Neural progenitor cell (in vitro differentiated cells): Measurements from ENCODE around the gene ZHX3. TPM values are rescaled to one million over a fixed set of nuclear protein-coding genes. Genes with fewer than 3 reads are reported as not detected.

ENCODE experiments used
- DNase-seq: peaks from one replicate; pipeline ENCODE4 v3.0.0-alpha.2; 2016; ENCODE audit warnings: low spot score
- H2AFZ ChIP-seq: fragments of 200-600 bp; sonication (generic); replicated peaks from 2 replicates; pipeline ENCODE4 v1.6.1; 2016; ENCODE audit warnings: antibody characterized with exemption
- H3F3A ChIP-seq: fragments of 200-600 bp; sonication (generic); 2 replicates; pipeline ENCODE4 v1.6.1; 2016; ENCODE audit warnings: antibody characterized with exemption, low read depth
- H3K27ac ChIP-seq: fragments of 200-600 bp; sonication (generic); 2 replicates; pipeline ENCODE4 v1.5.1; 2016; ENCODE audit warnings: mild to moderate bottlenecking
- H3K27me3 ChIP-seq: fragments of 200-600 bp; sonication (generic); 2 replicates; pipeline ENCODE4 v1.6.1; 2016; ENCODE audit warnings: mild to moderate bottlenecking, moderate library complexity
- H3K36me3 ChIP-seq: fragments of 200-600 bp; sonication (generic); 2 replicates; pipeline ENCODE4 v1.5.1; 2016
- H3K4me1 ChIP-seq: fragments of 200-600 bp; sonication (generic); 2 replicates; pipeline ENCODE4 v1.6.1; 2016; ENCODE audit warnings: mixed run types
- H3K4me2 ChIP-seq: fragments of 200-600 bp; sonication (generic); 2 replicates; pipeline ENCODE4 v1.6.1; 2016
- H3K4me3 ChIP-seq: fragments of 200-600 bp; sonication (generic); 2 replicates; pipeline ENCODE4 v1.5.1; 2016
- H3K79me2 ChIP-seq: fragments of 200-600 bp; sonication (generic); 2 replicates; pipeline ENCODE4 v1.6.1; 2016; ENCODE audit warnings: low read depth
- H3K9ac ChIP-seq: fragments of 200-600 bp; sonication (generic); 2 replicates; pipeline ENCODE4 v1.6.1; 2016
- H3K9me3 ChIP-seq: fragments of 200-600 bp; sonication (generic); 2 replicates; pipeline ENCODE4 v1.5.1; 2016; ENCODE audit warnings: low read depth
- H4K20me1 ChIP-seq: fragments of 200-600 bp; sonication (generic); 2 replicates; pipeline ENCODE4 v1.6.1; 2016; ENCODE audit warnings: low read depth
- H3K27ac Mint-ChIP-seq: 3 replicates; pipeline ENCODE4 v1.8.0; 2021; ENCODE audit warnings: mixed read lengths
- H3K27me3 Mint-ChIP-seq: 2 replicates; pipeline ENCODE4 v1.8.0; 2022; ENCODE audit warnings: low read depth, mild to moderate bottlenecking, inconsistent platforms, moderate library complexity, mixed read lengths; ENCODE audit not compliant: insufficient read depth
- H3K36me3 Mint-ChIP-seq: 3 replicates; pipeline ENCODE4 v1.8.0; 2021; ENCODE audit warnings: mixed read lengths
- H3K4me1 Mint-ChIP-seq: 3 replicates; pipeline ENCODE4 v1.8.0; 2021; ENCODE audit warnings: mixed read lengths
- H3K4me3 Mint-ChIP-seq: 3 replicates; pipeline ENCODE4 v1.8.0; 2021; ENCODE audit warnings: mild to moderate bottlenecking, moderate library complexity, mixed read lengths
- H3K9me3 Mint-ChIP-seq: 3 replicates; pipeline ENCODE4 v1.8.0; 2020; ENCODE audit warnings: mixed read lengths
- CTCF ChIP-seq: fragments of 200-600 bp; sonication (generic); IDR thresholded peaks from 2 replicates; pipeline ENCODE4 v1.5.1; 2017; ENCODE audit warnings: antibody characterized with exemption, mild to moderate bottlenecking
- EZH2 ChIP-seq: fragments of 200-600 bp; sonication (generic); IDR thresholded peaks from 2 replicates; pipeline ENCODE4 v1.6.1; 2017; ENCODE audit warnings: antibody characterized with exemption, mild to moderate bottlenecking, moderate library complexity
- EZH2phosphoT487 ChIP-seq: fragments of 200-600 bp; sonication (generic); IDR thresholded peaks from 2 replicates; pipeline ENCODE4 v1.6.1; 2017; ENCODE audit warnings: antibody characterized with exemption
- total RNA-seq: library from RNA; depleted of rRNA; stranded (reverse); fragments of >200 nt; gene quantifications from 2 replicates; pipeline ENCODE4 v1.2.3, GENCODE V29; 2015; ENCODE audit warnings: low replicate concordance

Gene ZHX3
- total RNA-seq, 1 donor from 2014 or later: 6.8 TPM

DNA sequence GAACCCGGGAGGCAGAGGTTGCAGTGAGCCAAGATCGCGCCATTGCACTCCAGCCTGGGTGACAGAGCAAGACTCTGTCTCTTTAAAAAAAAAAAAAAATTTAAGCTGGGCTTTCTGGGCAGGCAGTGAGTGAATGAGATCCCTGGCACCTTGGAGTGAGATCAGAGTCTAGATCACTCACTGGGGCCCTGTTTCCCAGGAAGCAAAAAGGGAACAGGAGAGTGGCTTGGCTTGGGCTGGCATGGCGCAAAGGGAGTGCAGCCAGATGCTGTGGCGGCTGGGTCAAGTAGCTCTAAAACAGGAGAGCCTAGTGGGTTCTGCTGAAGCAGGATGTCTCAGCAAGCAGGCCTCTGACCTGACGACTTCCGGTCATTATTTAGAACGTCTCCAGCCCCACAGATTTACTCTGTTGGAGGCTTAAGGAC, 169.8 kb downstream of the ZHX3 start:
- Histone ChIP-seq H3K4me3 (no peak overlapping the region), H3K79me2 (peaks cover 100% of the 10 kb centered on the region), H3K27ac (no peak overlapping the region), H3F3A (no peaks in the 10 kb centered on the region), H3K4me2 (no peak overlapping the region), H2AFZ (no peak overlapping the region), H3K36me3 (no peaks in the 10 kb centered on the region), H3K9me3 (no peaks in the 10 kb centered on the region), H3K9ac (no peak overlapping the region), H4K20me1 (peaks cover 100% of the 10 kb centered on the region), H3K27me3 (no peaks in the 10 kb centered on the region), H3K4me1 (peaks cover under 1% of the 10 kb centered on the region)
- H3K36me3 Mint-ChIP-seq: peaks cover 43% of the 10 kb centered on the region
- peaks cover 8% of the 10 kb centered on the region for H3K27me3 Mint-ChIP-seq
- no peaks in the 10 kb centered on the region for H3K9me3 Mint-ChIP-seq
- H3K4me1 Mint-ChIP-seq: peaks cover 22% of the 10 kb centered on the region
- no peak overlapping the region for H3K27ac Mint-ChIP-seq
- TF ChIP-seq EZH2phosphoT487: no peak
- TF ChIP-seq EZH2: no peak
- no peak for TF ChIP-seq CTCF
- H3K4me3 Mint-ChIP-seq: no peak overlapping the region
- no peak for DNase-seq

- H3K4me3 ChIP-seq: no peak overlapping the region
- H2AFZ ChIP-seq: no peak overlapping the region
- no peaks in the 10 kb centered on the region for H3F3A ChIP-seq
- peaks cover 100% of the 10 kb centered on the region for H4K20me1 ChIP-seq
- peaks cover 18% of the 10 kb centered on the region for H3K4me1 ChIP-seq
- peaks cover 47% of the 10 kb centered on the region for H3K36me3 Mint-ChIP-seq
- H3K27ac ChIP-seq: no peak overlapping the region
- no peaks in the 10 kb centered on the region for H3K9me3 Mint-ChIP-seq
- H3K79me2 ChIP-seq: peaks cover 100% of the 10 kb centered on the region
- peaks cover 34% of the 10 kb centered on the region for H3K4me1 Mint-ChIP-seq
- no peak overlapping the region for H3K4me3 Mint-ChIP-seq
- no peaks in the 10 kb centered on the region for H3K36me3 ChIP-seq
- peak overlapping the region; percentile 14 for H3K27ac Mint-ChIP-seq
- no peaks in the 10 kb centered on the region for H3K9me3 ChIP-seq
- H3K4me2 ChIP-seq: no peak overlapping the region
- no peak overlapping the region for H3K9ac ChIP-seq
- H3K27me3 Mint-ChIP-seq: peaks cover 4% of the 10 kb centered on the region
- no peak for TF ChIP-seq EZH2phosphoT487
- TF ChIP-seq CTCF: no peak
- TF ChIP-seq EZH2: no peak
- no peak for DNase-seq
- H3K27me3 ChIP-seq: no peaks in the 10 kb centered on the region
Measured at GRCh38 chr20:41145821-41146620, 171.5 kb downstream of the ZHX3 start.

GRCh38 chr20:41145317-41145716, 172.2 kb downstream of the ZHX3 start:
- no peaks in the 10 kb centered on the region for H3K9me3 ChIP-seq
- TF ChIP-seq EZH2phosphoT487: no peak
- TF ChIP-seq EZH2: no peak
- no peak for TF ChIP-seq CTCF
- H3K27ac Mint-ChIP-seq: peak overlapping the region; percentile 14
- no peak overlapping the region for H3K9ac ChIP-seq
- H3K27me3 Mint-ChIP-seq: no peaks in the 10 kb centered on the region
- peaks cover 42% of the 10 kb centered on the region for H3K36me3 Mint-ChIP-seq
- no peak overlapping the region for H3K4me3 ChIP-seq
- no peaks in the 10 kb centered on the region for H3K27me3 ChIP-seq
- peaks cover 24% of the 10 kb centered on the region for H3K4me1 ChIP-seq
- no peak overlapping the region for H3K4me3 Mint-ChIP-seq
- H3K4me1 Mint-ChIP-seq: peaks cover 38% of the 10 kb centered on the region
- no peak for DNase-seq
- peaks cover 100% of the 10 kb centered on the region for H3K79me2 ChIP-seq
- H3K27ac ChIP-seq: no peak overlapping the region
- no peaks in the 10 kb centered on the region for H3F3A ChIP-seq
- H3K4me2 ChIP-seq: no peak overlapping the region
- H4K20me1 ChIP-seq: peaks cover 100% of the 10 kb centered on the region
- no peaks in the 10 kb centered on the region for H3K36me3 ChIP-seq
- H2AFZ ChIP-seq: no peak overlapping the region
- H3K9me3 Mint-ChIP-seq: no peaks in the 10 kb centered on the region
